IPS-18c (cell line): ENCODE results near the gene RHCG.

Experiments
- H3K4me3 ChIP-seq: 2 replicates; pipeline ENCODE4 v1.7.0; 2013; ENCODE audit warnings: low read depth, mild to moderate bottlenecking, low read length, moderate library complexity; ENCODE audit not compliant: insufficient read depth
- H3K9me3 ChIP-seq: one replicate; pipeline ENCODE4 v1.6.1; 2013; ENCODE audit warnings: mild to moderate bottlenecking, low read length, moderate library complexity; ENCODE audit not compliant: control insufficient read depth, insufficient read depth

Gene RHCG

GRCh38 chr15:89513284-89513683, 16.9 kb upstream of the RHCG start:
- no peak overlapping the region for H3K4me3 ChIP-seq
- H3K9me3 ChIP-seq: no peaks in the 10 kb centered on the region

GRCh38 chr15:89512631-89513030, 16.2 kb upstream of the RHCG start:
- H3K4me3 ChIP-seq: no peak overlapping the region
- no peaks in the 10 kb centered on the region for H3K9me3 ChIP-seq

DNA sequence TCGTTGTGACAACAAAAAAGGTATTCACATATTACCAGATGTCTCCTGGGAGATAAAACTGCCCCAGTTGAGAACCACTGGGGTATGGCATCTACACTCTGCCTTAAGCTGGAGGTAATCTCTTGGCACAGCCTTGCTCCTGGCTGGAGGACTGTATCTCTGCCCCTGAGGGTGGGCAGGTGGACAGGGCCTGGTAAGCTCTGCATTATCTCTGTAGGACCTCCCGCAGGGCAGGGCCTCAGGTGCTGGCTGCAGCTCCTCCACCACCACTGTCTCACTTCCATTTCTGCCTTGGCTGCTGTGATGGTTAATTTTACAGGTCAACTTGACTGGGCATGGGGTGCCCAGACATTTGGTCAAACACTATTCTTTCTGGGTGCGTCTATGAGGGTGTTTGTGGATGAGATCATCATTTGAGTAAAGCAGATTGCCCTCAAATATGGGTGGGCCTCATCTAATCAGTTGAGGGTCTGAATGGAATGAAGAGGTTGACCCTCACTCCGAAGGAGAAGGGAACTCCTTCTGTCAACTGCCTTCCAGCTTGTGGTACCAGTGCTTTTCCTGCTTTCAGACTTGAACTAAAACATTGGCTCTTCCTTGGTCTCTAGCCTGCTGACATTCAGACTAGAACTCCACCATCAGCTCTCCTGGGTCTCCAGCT, 9.8 kb upstream of the RHCG start:
- no peak overlapping the region for H3K4me3 ChIP-seq
- H3K9me3 ChIP-seq: no peaks in the 10 kb centered on the region

GRCh38 chr15:89504166-89504565, 7.8 kb upstream of the RHCG start:
- Histone ChIP-seq H3K9me3 (no peaks in the 10 kb centered on the region), H3K4me3 (no peak overlapping the region)

DNA sequence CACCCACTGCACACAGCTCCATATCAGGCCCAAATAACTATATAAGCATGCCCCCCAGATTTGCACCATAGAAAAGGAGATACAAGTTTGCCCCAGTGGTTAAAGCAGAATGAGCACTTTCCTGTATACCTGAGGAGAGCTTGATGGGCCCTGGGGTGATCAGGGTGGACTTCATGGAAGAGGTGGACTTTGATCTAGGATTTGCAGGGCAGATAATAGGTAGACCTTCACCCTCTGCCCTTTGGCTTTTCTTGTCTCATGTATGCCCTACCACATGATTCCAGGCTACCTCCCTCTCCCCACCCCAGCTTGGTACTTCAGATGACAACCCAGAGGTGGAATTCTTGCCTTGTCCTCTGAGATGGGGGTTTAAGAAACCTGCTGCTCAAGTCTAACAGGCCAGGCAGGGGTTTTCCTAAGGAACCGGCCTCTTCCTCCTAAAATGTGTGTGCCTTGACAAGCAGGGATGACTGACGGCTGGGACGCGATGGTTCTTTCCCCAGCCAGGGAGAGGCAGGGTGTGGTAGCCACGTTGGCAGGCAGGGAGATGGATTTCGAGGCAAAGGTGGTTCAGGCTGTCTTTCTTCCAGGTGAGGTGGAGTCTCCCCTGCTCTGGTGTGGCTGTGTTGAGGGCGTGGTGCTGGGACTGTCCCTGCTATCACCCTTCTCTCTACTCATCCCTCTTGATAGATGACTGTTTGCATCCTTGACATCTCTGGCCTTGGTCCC, 6.6 kb upstream of the RHCG start:
- no peaks in the 10 kb centered on the region for H3K9me3 ChIP-seq
- no peak overlapping the region for H3K4me3 ChIP-seq

DNA sequence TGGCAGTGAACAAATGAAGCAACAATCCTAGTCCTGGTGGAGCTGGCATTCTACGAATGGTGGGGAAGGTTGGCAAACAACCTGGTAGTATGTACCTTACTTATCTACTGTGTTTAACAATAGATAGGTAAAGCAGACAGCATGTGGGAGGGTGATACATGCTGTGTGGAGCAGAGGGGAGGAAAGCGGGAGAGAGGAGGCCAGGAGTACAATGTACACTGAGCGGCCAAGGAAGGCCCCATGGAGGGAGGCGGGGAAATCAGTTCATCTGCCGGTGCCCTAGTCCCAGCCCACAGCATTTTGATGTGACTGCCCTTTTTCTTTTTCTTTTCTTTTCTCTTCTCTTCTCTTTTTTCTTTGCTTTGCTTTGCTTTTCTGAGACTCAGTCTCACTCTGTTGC, 5.3 kb upstream of the RHCG start:
- Histone ChIP-seq H3K4me3 (no peak overlapping the region), H3K9me3 (no peaks in the 10 kb centered on the region)

- no peak overlapping the region for H3K4me3 ChIP-seq
- H3K9me3 ChIP-seq: no peaks in the 10 kb centered on the region
Observed at GRCh38 chr15:89500397-89501270, 4.3 kb upstream of the RHCG start.

DNA sequence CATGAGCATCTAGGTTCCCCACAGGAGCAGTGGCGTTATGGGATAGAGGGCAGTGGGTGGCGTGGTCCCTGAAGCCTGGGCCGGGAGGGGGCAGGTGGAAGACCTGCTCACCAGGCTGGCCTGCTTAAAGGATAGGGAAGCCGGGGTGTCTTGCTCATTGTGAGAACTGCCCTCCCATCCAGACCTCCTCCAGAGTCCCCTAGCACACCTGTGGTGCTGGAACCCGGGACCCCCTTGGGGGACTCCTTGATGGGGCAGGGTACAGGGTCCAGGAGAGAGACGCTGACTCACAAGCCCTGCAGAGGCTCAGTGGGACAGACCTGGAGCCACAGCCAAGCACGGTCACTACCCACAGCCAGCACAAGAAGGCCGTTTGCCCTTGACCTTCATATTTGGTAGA, 2.8 kb upstream of the RHCG start:
- Histone ChIP-seq H3K4me3 (no peak overlapping the region), H3K9me3 (no peaks in the 10 kb centered on the region)

GRCh38 chr15:89498574-89498906, 2.2 kb upstream of the RHCG start:
- Histone ChIP-seq H3K9me3 (no peaks in the 10 kb centered on the region), H3K4me3 (no peak overlapping the region)

DNA sequence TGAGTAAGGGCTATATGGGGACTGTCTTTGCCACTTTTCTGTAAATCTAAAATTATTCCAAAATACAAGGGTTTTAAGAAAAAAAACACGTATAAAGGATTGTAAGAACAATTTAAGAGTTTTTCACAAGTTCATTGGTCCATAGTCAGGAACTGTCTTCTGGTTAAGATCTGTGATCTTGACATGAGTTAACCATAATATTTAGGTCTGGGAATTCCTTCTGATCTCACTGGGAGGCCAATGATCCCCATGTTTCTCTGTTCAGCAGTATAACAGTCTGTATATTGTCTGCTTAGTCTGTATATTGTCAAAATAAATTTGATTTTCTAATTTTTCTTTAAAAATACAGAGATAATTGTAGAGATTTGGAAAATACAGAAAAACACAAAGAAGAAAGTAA, 848 bp upstream of the RHCG start:
- H3K9me3 ChIP-seq: no peaks in the 10 kb centered on the region
- no peak overlapping the region for H3K4me3 ChIP-seq

DNA sequence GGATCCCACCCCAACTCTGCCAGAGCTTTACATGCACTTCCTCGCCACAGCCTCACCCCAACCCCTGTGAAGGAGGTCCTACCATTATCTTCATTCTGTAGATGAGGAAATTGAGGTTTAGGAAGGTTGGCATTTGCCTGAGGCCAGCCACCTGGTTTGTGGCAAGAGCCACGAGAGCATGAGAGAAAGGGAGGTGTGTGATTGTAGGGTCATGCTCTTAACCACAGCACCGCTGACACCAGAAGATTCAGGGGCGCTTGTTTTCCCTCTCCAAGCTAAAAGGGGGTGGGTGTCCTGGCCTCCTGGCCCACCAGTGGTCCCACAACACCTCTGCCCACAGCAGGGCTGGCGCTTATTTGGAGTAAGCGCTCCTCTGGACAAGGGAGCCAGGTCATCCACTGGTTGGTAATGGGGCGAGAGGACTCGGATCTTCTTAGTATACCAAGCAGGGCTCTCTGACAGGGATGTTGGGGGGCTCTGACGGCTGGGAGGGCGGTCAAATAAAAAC, 691 bp downstream of the RHCG start:
- Histone ChIP-seq H3K9me3 (no peaks in the 10 kb centered on the region), H3K4me3 (peak overlapping the region; percentile 47; the same call in 1 of the 2 replicates)

GRCh38 chr15:89494941-89495637, 1.3 kb downstream of the RHCG start:
- Histone ChIP-seq H3K9me3 (no peaks in the 10 kb centered on the region), H3K4me3 (no peak overlapping the region)

- H3K9me3 ChIP-seq: no peaks in the 10 kb centered on the region
- no peak overlapping the region for H3K4me3 ChIP-seq
Observed at GRCh38 chr15:89494031-89494430, 2.4 kb downstream of the RHCG start.

- H3K4me3 ChIP-seq: no peak overlapping the region
Observed at GRCh38 chr15:89492934-89493631, 3.3 kb downstream of the RHCG start.

DNA sequence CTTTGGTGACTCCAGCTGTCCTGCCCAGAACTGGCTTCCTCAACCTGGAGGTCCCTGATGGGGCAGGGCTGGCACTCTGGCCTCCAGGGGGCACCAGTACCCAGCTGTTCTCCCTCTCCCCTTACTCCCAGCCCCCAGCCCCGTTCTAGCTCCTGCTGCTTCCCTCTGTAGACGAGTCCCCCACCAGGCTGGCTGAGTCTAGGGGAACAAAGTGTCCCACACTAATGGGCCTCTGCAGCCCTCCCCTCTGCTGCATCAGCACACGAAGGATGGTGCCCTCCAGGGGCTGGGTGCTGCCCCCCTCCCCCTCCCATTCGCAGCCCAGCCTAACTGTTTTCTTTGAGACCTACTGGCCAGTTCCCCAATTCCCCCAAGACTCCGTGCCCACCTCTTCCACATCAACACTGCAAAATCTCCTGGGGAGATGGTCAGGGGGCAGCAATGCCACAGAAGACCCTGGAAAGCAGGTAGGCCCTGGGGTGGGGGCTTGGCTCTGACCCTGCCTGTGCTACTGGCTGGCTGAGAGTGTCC, 4.2 kb downstream of the RHCG start:
- H3K9me3 ChIP-seq: no peaks in the 10 kb centered on the region

More at GRCh38 chr15:89492934-89493631, 3.3 kb downstream of the RHCG start:
- no peaks in the 10 kb centered on the region for H3K9me3 ChIP-seq

GRCh38 chr15:89490814-89491315, 5.5 kb downstream of the RHCG start:
- Histone ChIP-seq H3K4me3 (no peak overlapping the region), H3K9me3 (no peaks in the 10 kb centered on the region)

More for the DNA sequence above, 4.2 kb downstream of the RHCG start:
- no peak overlapping the region for H3K4me3 ChIP-seq
